Stimulated activated naive CD8-positive, alpha-beta T cell treated with anti-CD3 and anti-CD28 coated beads, Interleukin-15, Interleukin-2, amounts not matched to agents 100 ng/mL and 50 ng/mL, for 24 hours (primary cell): Measurements from ENCODE around the gene NUP42.
"Not testable (repeated sequence)": the region's sequence is repeated elsewhere in the genome, so short reads cannot be mapped to it uniquely, and the experiment has no call there.

ENCODE experiments used
- H3K27ac Mint-ChIP-seq: one replicate; pipeline ENCODE4 v1.8.0; 2021; ENCODE audit warnings: mild to moderate bottlenecking, mixed read lengths
- H3K27me3 Mint-ChIP-seq: one replicate; pipeline ENCODE4 v1.8.0; 2021; ENCODE audit warnings: mixed read lengths
- H3K36me3 Mint-ChIP-seq: one replicate; pipeline ENCODE4 v1.8.0; 2021; ENCODE audit warnings: low read depth, mixed read lengths
- H3K4me1 Mint-ChIP-seq: one replicate; pipeline ENCODE4 v1.8.0; 2021; ENCODE audit warnings: low read depth, mixed read lengths
- H3K4me3 Mint-ChIP-seq: one replicate; pipeline ENCODE4 v1.8.0; 2021; ENCODE audit warnings: mild to moderate bottlenecking, mixed read lengths
- H3K9me3 Mint-ChIP-seq: one replicate; pipeline ENCODE4 v1.8.0; 2021; ENCODE audit warnings: mixed read lengths

NUP42 gene

GRCh38 chr7:23212395-23212794 is 30.5 kb downstream of the NUP42 start:
- H3K9me3 Mint-ChIP-seq: no peaks in the 10 kb centered on the region
- no peaks in the 10 kb centered on the region for H3K36me3 Mint-ChIP-seq
- H3K4me1 Mint-ChIP-seq: no peaks in the 10 kb centered on the region
- H3K4me3 Mint-ChIP-seq: no peak overlapping the region
- no peak overlapping the region for H3K27ac Mint-ChIP-seq
- H3K27me3 Mint-ChIP-seq: peaks cover 17% of the 10 kb centered on the region

GRCh38 chr7:23212841-23213240 is 31.0 kb downstream of the NUP42 start:
- no peaks in the 10 kb centered on the region for H3K9me3 Mint-ChIP-seq
- peaks cover 15% of the 10 kb centered on the region for H3K27me3 Mint-ChIP-seq
- no peaks in the 10 kb centered on the region for H3K4me1 Mint-ChIP-seq
- no peak overlapping the region for H3K4me3 Mint-ChIP-seq
- H3K27ac Mint-ChIP-seq: no peak overlapping the region
- no peaks in the 10 kb centered on the region for H3K36me3 Mint-ChIP-seq

GRCh38 chr7:23213755-23214154 is 31.9 kb downstream of the NUP42 start:
- peaks cover 11% of the 10 kb centered on the region for H3K27me3 Mint-ChIP-seq
- H3K27ac Mint-ChIP-seq: no peak overlapping the region
- H3K4me3 Mint-ChIP-seq: no peak overlapping the region
- no peaks in the 10 kb centered on the region for H3K36me3 Mint-ChIP-seq
- H3K4me1 Mint-ChIP-seq: no peaks in the 10 kb centered on the region
- H3K9me3 Mint-ChIP-seq: no peaks in the 10 kb centered on the region

GRCh38 chr7:23214423-23214822 is 32.6 kb downstream of the NUP42 start:
- H3K4me3 Mint-ChIP-seq: no peak overlapping the region
- no peak overlapping the region for H3K27ac Mint-ChIP-seq
- H3K36me3 Mint-ChIP-seq: no peaks in the 10 kb centered on the region
- H3K4me1 Mint-ChIP-seq: no peaks in the 10 kb centered on the region
- no peaks in the 10 kb centered on the region for H3K9me3 Mint-ChIP-seq
- peaks cover 11% of the 10 kb centered on the region for H3K27me3 Mint-ChIP-seq

- H3K9me3 Mint-ChIP-seq: no peaks in the 10 kb centered on the region
- no peak overlapping the region for H3K4me3 Mint-ChIP-seq
- no peaks in the 10 kb centered on the region for H3K4me1 Mint-ChIP-seq
- H3K27ac Mint-ChIP-seq: no peak overlapping the region
- no peaks in the 10 kb centered on the region for H3K36me3 Mint-ChIP-seq
- H3K27me3 Mint-ChIP-seq: peaks cover 11% of the 10 kb centered on the region
Measured at GRCh38 chr7:23214938-23215337, 33.1 kb downstream of the NUP42 start.

- no peaks in the 10 kb centered on the region for H3K36me3 Mint-ChIP-seq
- H3K9me3 Mint-ChIP-seq: no peaks in the 10 kb centered on the region
- H3K4me3 Mint-ChIP-seq: no peak overlapping the region
- no peak overlapping the region for H3K27ac Mint-ChIP-seq
- no peaks in the 10 kb centered on the region for H3K4me1 Mint-ChIP-seq
- peaks cover 5% of the 10 kb centered on the region for H3K27me3 Mint-ChIP-seq
Measured at GRCh38 chr7:23216021-23216420, 34.2 kb downstream of the NUP42 start.

- no peak overlapping the region for H3K4me3 Mint-ChIP-seq
- H3K9me3 Mint-ChIP-seq: no peaks in the 10 kb centered on the region
- peaks cover 4% of the 10 kb centered on the region for H3K27me3 Mint-ChIP-seq
Measured at GRCh38 chr7:23218196-23218595, 36.3 kb downstream of the NUP42 start.

GRCh38 chr7:23220690-23221305 is 39.0 kb downstream of the NUP42 start:
- no peak overlapping the region for H3K4me3 Mint-ChIP-seq
- H3K4me1 Mint-ChIP-seq: no peaks in the 10 kb centered on the region
- H3K36me3 Mint-ChIP-seq: no peaks in the 10 kb centered on the region
- peaks cover 10% of the 10 kb centered on the region for H3K27me3 Mint-ChIP-seq
- no peak overlapping the region for H3K27ac Mint-ChIP-seq
- H3K9me3 Mint-ChIP-seq: no peaks in the 10 kb centered on the region

More at GRCh38 chr7:23218196-23218595, 36.3 kb downstream of the NUP42 start:
- no peak overlapping the region for H3K27ac Mint-ChIP-seq
- no peaks in the 10 kb centered on the region for H3K36me3 Mint-ChIP-seq
- no peaks in the 10 kb centered on the region for H3K4me1 Mint-ChIP-seq

- Mint-ChIP-seq H3K4me1 (no peaks in the 10 kb centered on the region), H3K4me3 (no peak overlapping the region), H3K27ac (no peak overlapping the region), H3K27me3 (peaks cover 13% of the 10 kb centered on the region), H3K9me3 (no peaks in the 10 kb centered on the region), H3K36me3 (no peaks in the 10 kb centered on the region)
Measured at GRCh38 chr7:23222439-23223030, 40.7 kb downstream of the NUP42 start.

GRCh38 chr7:23224364-23224763 is 42.5 kb downstream of the NUP42 start:
- H3K36me3 Mint-ChIP-seq, H3K27ac Mint-ChIP-seq, H3K4me3 Mint-ChIP-seq: not testable (repeated sequence)

GRCh38 chr7:23226844-23227450 is 45.1 kb downstream of the NUP42 start:
- peaks cover 13% of the 10 kb centered on the region for H3K27me3 Mint-ChIP-seq
- H3K27ac Mint-ChIP-seq: no peak overlapping the region
- no peaks in the 10 kb centered on the region for H3K4me1 Mint-ChIP-seq
- H3K9me3 Mint-ChIP-seq: peaks cover 5% of the 10 kb centered on the region
- H3K4me3 Mint-ChIP-seq: no peak overlapping the region
- no peaks in the 10 kb centered on the region for H3K36me3 Mint-ChIP-seq

More at GRCh38 chr7:23224364-23224763, 42.5 kb downstream of the NUP42 start:
- not testable (repeated sequence) for H3K4me1 Mint-ChIP-seq, H3K9me3 Mint-ChIP-seq
- H3K27me3 Mint-ChIP-seq: peaks cover 13% of the 10 kb centered on the region

- Mint-ChIP-seq H3K4me1 (no peaks in the 10 kb centered on the region), H3K27me3 (peaks cover 7% of the 10 kb centered on the region), H3K9me3 (peaks cover 5% of the 10 kb centered on the region), H3K27ac (no peak overlapping the region), H3K36me3 (no peaks in the 10 kb centered on the region), H3K4me3 (no peak overlapping the region)
Measured at GRCh38 chr7:23228412-23228811, 46.6 kb downstream of the NUP42 start.

GRCh38 chr7:23230641-23231101 is 48.8 kb downstream of the NUP42 start:
- no peak overlapping the region for H3K27ac Mint-ChIP-seq
- peaks cover 3% of the 10 kb centered on the region for H3K27me3 Mint-ChIP-seq
- peaks cover 5% of the 10 kb centered on the region for H3K9me3 Mint-ChIP-seq
- H3K4me3 Mint-ChIP-seq: no peak overlapping the region
- H3K36me3 Mint-ChIP-seq: no peaks in the 10 kb centered on the region
- H3K4me1 Mint-ChIP-seq: no peaks in the 10 kb centered on the region

- Mint-ChIP-seq H3K27me3 (no peaks in the 10 kb centered on the region), H3K4me3 (no peak overlapping the region), H3K4me1 (no peaks in the 10 kb centered on the region), H3K27ac (no peak overlapping the region), H3K9me3 (peaks cover 5% of the 10 kb centered on the region), H3K36me3 (no peaks in the 10 kb centered on the region)
Measured at GRCh38 chr7:23232966-23233365, 51.1 kb downstream of the NUP42 start.

- Mint-ChIP-seq H3K27me3 (no peaks in the 10 kb centered on the region), H3K4me3 (no peak overlapping the region), H3K4me1 (no peaks in the 10 kb centered on the region), H3K36me3 (no peaks in the 10 kb centered on the region), H3K27ac (no peak overlapping the region), H3K9me3 (no peaks in the 10 kb centered on the region)
Measured at GRCh38 chr7:23234569-23235296, 52.9 kb downstream of the NUP42 start.
